Pancreas (tissue), 10 donors: ENCODE measurements around the gene PAX2. TPM values are rescaled to one million over a fixed set of nuclear protein-coding genes. Genes with fewer than 3 reads are reported as not detected.

Experiments used
- ATAC-seq, 4 donors: fragments of 200-7000 bp; cut with Tn5 transposase; one replicate each; pipeline versions ENCODE4 v1.8.0 to v1.9.1; 2020; ENCODE audit warnings: mild to moderate bottlenecking in 4 of 4, moderate library complexity in 4 of 4
- DNase-seq, 6 donors: peaks; one replicate each; pipeline ENCODE4 v3.0.0-alpha.2; 2020
- FAIRE-seq: peaks from 2 replicates; lab custom pipeline; 2012; peaks lifted over from hg19 to GRCh38; lab: Jason Lieb, UNC
- H3K27ac ChIP-seq, 4 donors: fragments of 200-600 bp; sonication (generic); 1 replicate in 3 of 4; 2 replicates in 1 of 4; pipeline versions ENCODE4 v1.5.0 to v1.8.0; 2020
- H3K27me3 ChIP-seq, 4 donors: fragments of 200-600 bp; one replicate each; pipeline ENCODE4 v1.8.0; 2021
- H3K36me3 ChIP-seq, 3 donors: fragments of 200-600 bp; sonication (generic) in 1 of 3; one replicate each; pipeline versions ENCODE4 v1.5.0 to v1.8.0; 2020 to 2021
- H3K4me1 ChIP-seq, 3 donors: fragments of 200-600 bp; one replicate each; pipeline ENCODE4 v1.8.0; 2021
- H3K4me3 ChIP-seq, 4 donors: fragments of 200-600 bp; sonication (generic) in 2 of 4; one replicate each; pipeline versions ENCODE4 v1.5.0 to v1.8.0; 2020 to 2021
- H3K9me3 ChIP-seq, 4 donors: fragments of 200-600 bp; one replicate each; pipeline ENCODE4 v1.8.0; 2021
- WGBS, 2 donors: extraction: QIAGEN DNeasy Blood & Tissue Kit; methylation state at CpG; one replicate each; pipeline ENCODE4 v1.1.7; 2013; 5-methylcytosine and 5-hydroxymethylcytosine counted together
- intact Hi-C, 3 donors: fragments of 100-400 bp; cut with DNase I; formaldehyde crosslinking; loops; one replicate each; pipeline versions ENCODE4 v1.11.1 to v1.14.2; 2022
- polyA plus RNA-seq, 2 donors: library from polyadenylated mRNA; stranded (reverse); fragments of 200-250 nt; gene quantifications; one replicate each; pipeline ENCODE4 v1.2.3, GENCODE V29; 2013
- total RNA-seq, 6 donors: library from RNA; stranded (reverse); fragmentation: NEBNext Ultra II Directional in 4 of 6; extraction: Animal tissue kit (Norgen Biotek cat#: 25700) in 4 of 6; gene quantifications; one replicate each; pipeline versions ENCODE4 v1.2.1 to v1.2.4, GENCODE V29; 2021 to 2023
- TF ChIP-seq, protein P1 (sequence below), 4 donors: fragments of 200-600 bp; sonication (generic) in 3 of 4; IDR thresholded peaks; one replicate each; pipeline versions ENCODE4 v1.5.0 to v1.8.0; 2021; ENCODE audit warnings: antibody characterized with exemption in 4 of 4
- donor health status: healthy with polysubstance abuse.
- donor health status: DM: no; HTN: no; CAD: no; lungs with moderate emphysema.
- donor health status: DM: no; HTN: no; CAD: no.
- donor health status: control.
- donor health status: control.
- donor health status: Bipolar disorder and iron deficiency.
- donor health status: DM: yes; HTN: yes; CAD: no.
- donor health status: DM: no; HTN: no; CAD: no.
- donor health status: DM: no; HTN: no; CAD: no.
- donor health status: DM: yes; HTN: yes; CAD: no.

PAX2 gene
- total and polyA plus RNA-seq, 8 donors = 0.07 to 0.49 (median 0.26) TPM

DNA sequence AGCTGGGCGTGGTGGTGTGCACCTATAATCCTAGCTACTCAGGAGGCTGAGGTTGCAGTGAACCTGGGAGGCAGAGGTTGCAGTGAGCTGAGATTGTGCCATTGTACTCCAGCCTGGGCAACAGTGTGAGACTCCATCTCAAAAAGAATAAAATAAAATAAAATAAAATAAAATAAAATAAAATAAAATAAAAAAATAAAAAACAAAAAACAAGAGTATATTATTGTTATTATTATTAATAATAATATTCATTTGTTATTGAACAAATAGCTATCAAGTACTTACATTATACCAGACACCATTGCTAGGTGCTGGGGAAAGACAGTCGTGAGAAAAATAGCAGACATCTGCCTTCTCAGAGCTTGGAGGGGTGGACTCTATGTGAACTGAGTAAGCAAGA lies 24.1 kb downstream of the PAX2 start:
- FAIRE-seq = no peak
- intact Hi-C loops = no loop called here
- H3K27me3 ChIP-seq = peaks cover 0 to 3% (median 0%) of the 10 kb centered on the region in 4 donors

DNA sequence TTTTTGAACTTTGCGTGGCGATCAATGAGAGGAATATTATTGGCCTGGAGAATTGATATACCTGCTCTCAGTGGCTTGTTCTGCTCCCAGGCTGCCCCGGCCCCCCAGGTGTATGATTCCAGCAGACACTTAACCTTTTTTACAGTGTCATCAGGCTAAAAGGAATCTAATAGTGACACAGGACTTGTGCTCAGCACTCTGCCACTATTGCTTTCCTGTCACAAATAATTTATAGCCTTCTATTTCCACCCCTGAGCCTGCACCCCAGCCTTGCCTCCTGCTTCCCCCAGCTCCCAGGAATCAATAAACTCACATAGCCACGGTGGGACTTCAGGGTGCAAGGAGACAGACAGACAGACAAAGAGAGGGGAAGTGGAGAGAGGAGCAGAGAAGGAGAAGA lies 28.3 kb downstream of the PAX2 start:
- ATAC-seq = no peak
- Histone ChIP-seq H3K9me3 (no peaks in the 10 kb centered on the region), H3K27me3 (no peaks in the 10 kb centered on the region), H3K36me3 (no peaks in the 10 kb centered on the region), H3K27ac (no peak overlapping the region), H3K4me1 (no peaks in the 10 kb centered on the region), H3K4me3 (no peak overlapping the region)
- FAIRE-seq = no peak
- WGBS, 2 donors = 40% methylated on average over 4 of the region's 4 CpGs
- no peak for DNase-seq
- intact Hi-C loops = no loop called here
- TF ChIP-seq, protein P1, sequence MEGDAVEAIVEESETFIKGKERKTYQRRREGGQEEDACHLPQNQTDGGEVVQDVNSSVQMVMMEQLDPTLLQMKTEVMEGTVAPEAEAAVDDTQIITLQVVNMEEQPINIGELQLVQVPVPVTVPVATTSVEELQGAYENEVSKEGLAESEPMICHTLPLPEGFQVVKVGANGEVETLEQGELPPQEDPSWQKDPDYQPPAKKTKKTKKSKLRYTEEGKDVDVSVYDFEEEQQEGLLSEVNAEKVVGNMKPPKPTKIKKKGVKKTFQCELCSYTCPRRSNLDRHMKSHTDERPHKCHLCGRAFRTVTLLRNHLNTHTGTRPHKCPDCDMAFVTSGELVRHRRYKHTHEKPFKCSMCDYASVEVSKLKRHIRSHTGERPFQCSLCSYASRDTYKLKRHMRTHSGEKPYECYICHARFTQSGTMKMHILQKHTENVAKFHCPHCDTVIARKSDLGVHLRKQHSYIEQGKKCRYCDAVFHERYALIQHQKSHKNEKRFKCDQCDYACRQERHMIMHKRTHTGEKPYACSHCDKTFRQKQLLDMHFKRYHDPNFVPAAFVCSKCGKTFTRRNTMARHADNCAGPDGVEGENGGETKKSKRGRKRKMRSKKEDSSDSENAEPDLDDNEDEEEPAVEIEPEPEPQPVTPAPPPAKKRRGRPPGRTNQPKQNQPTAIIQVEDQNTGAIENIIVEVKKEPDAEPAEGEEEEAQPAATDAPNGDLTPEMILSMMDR (IDR thresholded peaks at IDR 0.05) = no peak

More for the DNA sequence above, 24.1 kb downstream of the PAX2 start:
- 76 to 89% methylated on average over 2 of the region's 2 CpGs for WGBS, 2 donors
- TF ChIP-seq, protein P1 (IDR thresholded peaks at IDR 0.05) = no peak
- Histone ChIP-seq H3K4me3 (no peak overlapping the region), H3K9me3 (no peaks in the 10 kb centered on the region), H3K36me3 (no peaks in the 10 kb centered on the region), H3K27ac (no peak overlapping the region), H3K4me1 (no peaks in the 10 kb centered on the region)
- ATAC-seq (no peak), DNase-seq (no peak)

DNA sequence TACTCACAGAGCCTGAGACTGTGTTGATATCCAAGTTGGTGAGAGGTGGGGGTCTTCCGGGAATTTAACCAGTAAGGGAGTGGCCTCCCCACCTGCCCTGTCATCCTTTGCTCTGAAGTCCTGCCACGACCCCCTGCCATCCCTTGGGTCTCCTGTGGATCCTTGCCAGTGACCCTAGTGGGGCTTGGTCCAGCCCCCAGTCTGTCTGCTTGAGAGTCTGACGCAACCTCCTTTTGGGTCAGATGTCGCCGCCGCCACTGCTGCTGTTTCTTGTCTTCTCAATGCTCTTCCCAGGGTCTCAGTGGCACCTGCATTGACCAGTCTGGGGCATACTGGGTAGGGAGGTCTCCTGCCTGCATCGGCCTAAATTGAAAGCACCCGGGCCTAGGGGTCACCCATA lies 28.8 kb downstream of the PAX2 start:
- Histone ChIP-seq H3K4me1 (no peaks in the 10 kb centered on the region), H3K27me3 (no peaks in the 10 kb centered on the region), H3K36me3 (no peaks in the 10 kb centered on the region), H3K9me3 (no peaks in the 10 kb centered on the region), H3K4me3 (no peak overlapping the region), H3K27ac (no peak overlapping the region)
- TF ChIP-seq, protein P1 (IDR thresholded peaks at IDR 0.05) = no peak
- intact Hi-C loops = no loop called here
- DNase-seq = peak in 1 of 6 donors; percentile 37
- no peak for ATAC-seq
- WGBS, 2 donors = 68 to 85% methylated on average over 8 of the region's 8 CpGs
- no peak for FAIRE-seq

DNA sequence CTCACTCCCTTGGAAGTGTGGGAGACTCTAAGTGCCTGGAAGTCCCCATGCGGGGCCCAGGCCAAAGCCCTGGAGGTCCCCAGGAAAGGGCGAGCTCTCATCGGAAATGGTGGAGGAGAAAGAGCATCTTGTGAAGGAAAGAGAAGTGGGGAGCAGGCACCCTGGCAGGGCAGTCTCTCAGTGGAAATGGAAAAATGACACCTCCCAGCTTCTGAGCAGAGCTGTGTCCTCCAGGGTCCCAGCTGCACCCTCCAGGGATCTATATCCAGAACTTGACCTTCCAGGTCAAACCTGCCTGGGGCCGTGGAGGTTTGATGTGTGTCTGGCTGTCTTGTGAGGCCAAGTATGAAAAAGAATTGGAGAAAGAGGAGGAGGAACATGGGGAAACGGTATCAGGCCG lies 29.5 kb downstream of the PAX2 start:
- intact Hi-C loops = no loop called here
- Histone ChIP-seq H3K4me1 (no peaks in the 10 kb centered on the region), H3K4me3 (no peak overlapping the region), H3K27ac (no peak overlapping the region), H3K27me3 (no peaks in the 10 kb centered on the region), H3K36me3 (no peaks in the 10 kb centered on the region), H3K9me3 (no peaks in the 10 kb centered on the region)
- FAIRE-seq (no peak), ATAC-seq (no peak), DNase-seq (peak in 1 of 6 donors; percentile 24)
- 53 to 68% methylated on average over 6 of the region's 6 CpGs for WGBS, 2 donors
- TF ChIP-seq, protein P1 (IDR thresholded peaks at IDR 0.05) = no peak

DNA sequence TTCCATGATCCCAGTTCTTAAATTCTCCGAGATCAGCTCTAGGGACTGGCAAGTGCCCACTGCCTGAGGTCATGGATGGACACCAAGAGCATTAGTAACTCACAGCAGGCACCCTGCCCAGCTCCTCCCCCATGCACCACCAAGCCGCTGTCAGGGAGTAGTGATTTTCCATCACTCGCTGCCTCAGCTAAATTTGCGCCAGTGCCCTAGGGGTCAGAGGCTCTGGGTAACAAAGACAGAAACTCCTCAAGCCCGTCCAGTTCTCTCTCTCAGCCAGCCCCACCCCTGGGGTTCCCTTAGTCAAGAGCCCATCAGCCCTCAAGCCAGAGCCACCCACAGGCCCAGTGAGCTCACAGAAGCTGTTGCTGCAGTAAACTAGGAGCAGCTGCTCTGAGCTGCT lies 30.0 kb downstream of the PAX2 start:
- DNase-seq (no peak), ATAC-seq (peak in 1 of 4 donors; percentile 41), FAIRE-seq (no peak)
- WGBS, 2 donors = 52 to 60% methylated on average over 5 of the region's 5 CpGs
- Histone ChIP-seq H3K4me3 (no peak overlapping the region), H3K36me3 (no peaks in the 10 kb centered on the region), H3K27ac (no peak overlapping the region), H3K9me3 (no peaks in the 10 kb centered on the region), H3K4me1 (no peaks in the 10 kb centered on the region), H3K27me3 (no peaks in the 10 kb centered on the region)
- intact Hi-C loops = no loop called here
- TF ChIP-seq, protein P1 (IDR thresholded peaks at IDR 0.05) = no peak
